IMR-90 (cell line): ENCODE results near the gene HYAL3.

Source experiments
- BHLHE40 ChIP-seq: fragments of 150-350 bp; IDR thresholded peaks from 2 replicates; pipeline ENCODE4 v1.6.1; 2016; ENCODE audit warnings: mild to moderate bottlenecking, low read depth, low read length
- CEBPB ChIP-seq: IDR thresholded peaks from 2 replicates; pipeline ENCODE4 v1.6.1; 2012; ENCODE audit warnings: low read depth, low read length, improper control_type of control experiment
- CHD1 ChIP-seq: IDR thresholded peaks from 2 replicates; pipeline ENCODE4 v1.6.1; 2012; ENCODE audit warnings: low read depth, low read length, improper control_type of control experiment
- MAFK ChIP-seq: IDR thresholded peaks from 2 replicates; pipeline ENCODE4 v1.6.1; 2012; ENCODE audit warnings: low read depth, low read length, improper control_type of control experiment
- MAZ ChIP-seq: IDR thresholded peaks from 2 replicates; pipeline ENCODE4 v1.6.1; 2012; ENCODE audit warnings: low read depth, mild to moderate bottlenecking, low read length, improper control_type of control experiment, moderate library complexity, borderline replicate concordance
- MXI1 ChIP-seq: IDR thresholded peaks from 2 replicates; pipeline ENCODE4 v1.6.1; 2012; ENCODE audit warnings: low read depth, mild to moderate bottlenecking, low read length, moderate library complexity, borderline replicate concordance
- NFE2L2 ChIP-seq: fragments of 150-350 bp; IDR thresholded peaks from 2 replicates; pipeline ENCODE4 v1.6.1; 2016; ENCODE audit warnings: low read depth, mild to moderate bottlenecking, low read length
- POLR2A ChIP-seq: IDR thresholded peaks from 2 replicates; pipeline ENCODE4 v1.6.1; 2012; ENCODE audit warnings: mild to moderate bottlenecking, low read depth, low read length
- RAD21 ChIP-seq: IDR thresholded peaks from 2 replicates; pipeline ENCODE4 v1.6.1; 2012; ENCODE audit warnings: low read length, improper control_type of control experiment
- RFX5 ChIP-seq: IDR thresholded peaks from 2 replicates; pipeline ENCODE4 v1.8.0; 2012; ENCODE audit warnings: low read depth, mild to moderate bottlenecking, low read length, moderate library complexity
- SMC3 ChIP-seq: fragments of 150-350 bp; IDR thresholded peaks from 2 replicates; pipeline ENCODE4 v1.6.1; 2016; ENCODE audit warnings: low read depth, mild to moderate bottlenecking, antibody characterized with exemption, low read length, moderate library complexity
- TF ChIP-seq, protein P1 (sequence below): conservative IDR thresholded peaks from 2 replicates; pipeline ENCODE4 v1.5.1; 2012; ENCODE audit warnings: mild to moderate bottlenecking, low read depth, low read length, improper control_type of control experiment
- TF ChIP-seq, protein P2 (sequence below): fragments of 150-350 bp; IDR thresholded peaks from 2 replicates; pipeline ENCODE4 v1.6.1; 2017; ENCODE audit warnings: mild to moderate bottlenecking, antibody characterized with exemption, low read length, low read depth

GRCh38 chr3:50275996-50276761 is 23.0 kb downstream of the HYAL3 start:
- TF ChIP-seq, protein P1, sequence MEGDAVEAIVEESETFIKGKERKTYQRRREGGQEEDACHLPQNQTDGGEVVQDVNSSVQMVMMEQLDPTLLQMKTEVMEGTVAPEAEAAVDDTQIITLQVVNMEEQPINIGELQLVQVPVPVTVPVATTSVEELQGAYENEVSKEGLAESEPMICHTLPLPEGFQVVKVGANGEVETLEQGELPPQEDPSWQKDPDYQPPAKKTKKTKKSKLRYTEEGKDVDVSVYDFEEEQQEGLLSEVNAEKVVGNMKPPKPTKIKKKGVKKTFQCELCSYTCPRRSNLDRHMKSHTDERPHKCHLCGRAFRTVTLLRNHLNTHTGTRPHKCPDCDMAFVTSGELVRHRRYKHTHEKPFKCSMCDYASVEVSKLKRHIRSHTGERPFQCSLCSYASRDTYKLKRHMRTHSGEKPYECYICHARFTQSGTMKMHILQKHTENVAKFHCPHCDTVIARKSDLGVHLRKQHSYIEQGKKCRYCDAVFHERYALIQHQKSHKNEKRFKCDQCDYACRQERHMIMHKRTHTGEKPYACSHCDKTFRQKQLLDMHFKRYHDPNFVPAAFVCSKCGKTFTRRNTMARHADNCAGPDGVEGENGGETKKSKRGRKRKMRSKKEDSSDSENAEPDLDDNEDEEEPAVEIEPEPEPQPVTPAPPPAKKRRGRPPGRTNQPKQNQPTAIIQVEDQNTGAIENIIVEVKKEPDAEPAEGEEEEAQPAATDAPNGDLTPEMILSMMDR = no peak
- TF ChIP-seq POLR2A (no peak), RFX5 (no peak), BHLHE40 (no peak), MAFK (no peak), CEBPB (no peak), SMC3 (no peak), MXI1 (no peak), RAD21 (no peak), NFE2L2 (no peak), CHD1 (no peak), MAZ (no peak)
- TF ChIP-seq, protein P2, sequence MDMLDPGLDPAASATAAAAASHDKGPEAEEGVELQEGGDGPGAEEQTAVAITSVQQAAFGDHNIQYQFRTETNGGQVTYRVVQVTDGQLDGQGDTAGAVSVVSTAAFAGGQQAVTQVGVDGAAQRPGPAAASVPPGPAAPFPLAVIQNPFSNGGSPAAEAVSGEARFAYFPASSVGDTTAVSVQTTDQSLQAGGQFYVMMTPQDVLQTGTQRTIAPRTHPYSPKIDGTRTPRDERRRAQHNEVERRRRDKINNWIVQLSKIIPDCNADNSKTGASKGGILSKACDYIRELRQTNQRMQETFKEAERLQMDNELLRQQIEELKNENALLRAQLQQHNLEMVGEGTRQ = no peak
